ENCODE measurements around the gene GASK1A.
"Not testable (repeated sequence)": the region's sequence is repeated elsewhere in the genome, so short reads cannot be mapped to it uniquely, and the experiment has no call there.

Gene GASK1A

DNA sequence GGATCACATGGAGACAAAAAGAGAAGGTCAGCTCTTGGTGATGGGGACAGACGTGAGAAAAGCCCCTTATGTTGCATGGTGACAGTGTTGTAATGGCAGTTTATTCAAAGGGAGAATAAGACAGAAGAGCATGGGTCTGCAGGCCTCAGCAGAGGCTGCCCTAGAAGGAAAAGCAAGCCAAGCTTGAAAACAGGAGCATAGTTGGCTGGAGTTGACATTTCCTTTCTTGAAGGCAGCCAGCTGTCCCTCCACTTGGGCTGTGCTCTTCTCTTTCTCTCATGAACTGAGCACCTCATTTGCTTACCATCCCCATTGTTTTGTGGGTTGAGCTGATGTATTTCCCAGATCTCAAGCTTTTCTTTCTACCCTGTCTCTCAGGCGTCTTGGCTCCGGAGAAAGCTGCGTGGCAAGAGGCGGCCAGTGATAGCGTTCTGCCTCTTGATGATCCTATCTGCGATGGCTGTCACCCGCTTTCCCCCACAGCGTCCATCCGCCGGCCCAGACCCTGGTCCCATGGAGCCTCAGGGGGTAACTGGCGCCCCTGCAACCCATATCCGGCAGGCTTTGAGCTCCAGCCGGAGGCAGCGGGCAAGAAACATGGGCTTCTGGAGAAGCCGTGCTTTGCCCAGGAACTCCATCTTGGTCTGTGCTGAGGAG is 52.9 kb downstream of the GASK1A start:
- DNase-seq (ENCODE audit: low spot score), result no peak

DNA sequence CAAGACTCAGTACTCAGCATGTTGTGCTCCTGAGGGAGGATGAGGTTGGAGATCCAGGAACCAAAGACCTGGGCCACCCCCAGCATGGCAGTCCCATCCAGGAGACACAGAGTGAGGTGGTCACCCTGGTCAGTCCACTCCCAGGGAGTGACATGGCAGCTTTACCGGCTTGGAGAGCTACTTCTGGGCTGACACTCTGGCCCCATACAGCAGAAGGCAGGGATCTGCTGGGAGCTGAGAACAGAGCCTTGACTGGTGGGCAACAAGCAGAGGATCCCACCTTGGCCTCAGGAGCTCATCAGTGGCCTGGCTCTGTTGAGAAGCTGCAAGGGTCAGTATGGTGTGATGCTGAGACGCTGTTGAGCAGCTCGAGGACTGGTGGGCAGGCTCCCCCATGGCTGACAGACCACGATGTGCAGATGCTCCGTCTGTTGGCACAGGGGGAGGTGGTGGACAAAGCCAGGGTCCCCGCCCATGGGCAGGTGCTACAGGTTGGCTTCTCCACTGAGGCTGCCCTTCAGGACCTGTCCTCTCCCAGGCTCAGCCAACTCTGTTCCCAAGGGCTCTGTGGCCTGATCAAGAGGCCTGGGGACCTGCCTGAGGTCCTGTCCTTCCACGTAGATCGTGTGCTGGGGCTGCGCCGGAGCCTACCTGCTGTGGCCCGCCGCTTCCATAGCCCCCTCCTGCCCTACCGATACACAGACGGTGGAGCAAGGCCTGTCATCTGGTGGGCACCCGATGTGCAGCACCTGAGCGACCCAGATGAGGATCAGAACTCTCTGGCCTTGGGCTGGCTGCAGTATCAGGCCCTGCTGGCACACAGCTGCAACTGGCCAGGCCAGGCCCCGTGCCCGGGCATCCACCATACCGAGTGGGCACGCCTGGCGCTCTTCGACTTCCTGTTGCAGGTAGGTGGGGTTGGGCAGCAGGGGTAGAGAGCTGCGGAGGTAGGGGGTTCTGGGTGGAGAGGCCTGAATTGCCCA is 53.8 kb downstream of the GASK1A start:
- no peak for DNase-seq (ENCODE audit: low spot score)

DNA sequence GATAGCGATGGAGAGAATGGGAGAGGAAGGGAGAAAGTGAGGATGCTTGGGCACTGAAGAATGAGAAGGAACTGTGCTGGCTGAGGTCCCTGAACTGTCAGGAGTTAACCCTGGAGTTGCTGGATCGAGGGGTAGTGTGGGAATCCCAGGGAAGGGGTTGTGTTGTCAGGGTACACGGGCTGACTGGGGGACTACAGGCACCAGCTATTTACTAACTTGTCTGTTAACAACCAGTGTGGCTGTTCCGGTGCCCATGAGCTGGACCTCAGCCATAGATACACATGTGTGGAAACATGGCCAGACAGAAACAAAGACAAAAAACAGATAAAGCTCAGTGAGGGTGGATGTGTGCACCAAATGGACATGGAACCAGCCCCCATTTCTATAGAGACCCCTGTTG is 55.1 kb downstream of the GASK1A start:
- no peak for DNase-seq (ENCODE audit: low spot score)

- no peak for DNase-seq (ENCODE audit: low spot score)
Observed at GRCh38 chr3:43034911-43035310, 55.8 kb downstream of the GASK1A start.

- no peak for DNase-seq (ENCODE audit: low spot score)
Observed at GRCh38 chr3:43035801-43036365, 56.8 kb downstream of the GASK1A start.

DNA sequence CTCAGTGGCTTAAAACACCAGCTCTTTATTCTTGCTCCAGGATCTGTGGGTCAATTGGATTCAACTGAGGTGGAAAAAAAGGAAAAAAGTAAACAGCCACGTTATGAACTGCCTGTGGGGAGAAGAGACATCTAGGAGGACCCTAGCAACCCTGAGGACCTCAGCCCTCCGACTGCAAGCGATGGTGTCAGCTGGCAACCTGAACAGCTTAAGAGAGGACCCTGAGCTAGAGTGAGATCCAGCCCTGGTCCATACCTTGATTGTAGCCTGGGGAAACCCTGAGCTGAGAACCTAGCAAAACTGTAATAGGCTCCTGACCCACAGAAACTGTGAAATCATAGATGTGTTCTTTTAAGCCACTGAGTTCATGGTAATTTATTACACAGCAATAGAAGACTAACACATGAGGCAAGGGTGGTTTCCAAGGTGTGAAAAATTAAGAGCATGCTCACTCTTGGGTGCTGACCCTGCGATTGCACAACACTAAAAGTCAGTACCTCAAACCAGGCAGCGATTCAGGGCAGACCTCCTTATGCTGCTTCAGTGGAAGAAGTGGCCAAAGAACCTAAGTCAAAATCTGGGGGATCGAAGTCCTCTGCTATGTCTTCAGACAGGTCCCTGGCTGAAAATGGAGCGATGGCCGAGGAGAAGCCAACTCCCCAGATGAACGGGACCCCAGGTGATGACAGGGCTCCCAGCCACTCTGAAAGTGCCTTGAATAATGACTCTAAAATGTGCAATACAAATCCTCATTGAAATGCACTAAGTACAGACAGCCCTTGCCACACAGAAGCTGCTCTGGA is 57.7 kb downstream of the GASK1A start:
- no peak for DNase-seq (ENCODE audit: low spot score)

- no peak for DNase-seq (ENCODE audit: low spot score)
Observed at GRCh38 chr3:43038010-43038409, 58.9 kb downstream of the GASK1A start.

DNA sequence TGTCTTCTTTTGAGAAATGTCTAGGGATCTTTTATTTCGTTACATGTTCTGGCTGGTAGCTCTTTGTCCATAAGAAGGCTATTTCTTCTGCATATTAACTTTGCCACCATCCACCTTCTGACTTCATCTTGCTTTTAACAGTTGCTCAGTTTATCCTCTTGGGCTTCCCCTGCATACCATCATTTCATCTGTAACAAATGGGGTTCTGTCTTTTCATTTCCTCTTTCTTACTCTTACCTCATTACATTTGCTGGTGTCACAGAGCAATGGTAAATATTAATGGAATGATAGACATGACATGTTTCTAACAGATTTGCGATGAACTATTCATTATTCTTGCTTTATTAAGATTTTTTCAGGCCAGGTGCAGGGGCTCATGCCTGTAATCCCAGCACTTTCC is 62.4 kb downstream of the GASK1A start:
- DNase-seq (ENCODE audit: low spot score), result no peak

GRCh38 chr3:43043071-43043766 is 64.1 kb downstream of the GASK1A start:
- no peak for DNase-seq (ENCODE audit: low spot score)

DNA sequence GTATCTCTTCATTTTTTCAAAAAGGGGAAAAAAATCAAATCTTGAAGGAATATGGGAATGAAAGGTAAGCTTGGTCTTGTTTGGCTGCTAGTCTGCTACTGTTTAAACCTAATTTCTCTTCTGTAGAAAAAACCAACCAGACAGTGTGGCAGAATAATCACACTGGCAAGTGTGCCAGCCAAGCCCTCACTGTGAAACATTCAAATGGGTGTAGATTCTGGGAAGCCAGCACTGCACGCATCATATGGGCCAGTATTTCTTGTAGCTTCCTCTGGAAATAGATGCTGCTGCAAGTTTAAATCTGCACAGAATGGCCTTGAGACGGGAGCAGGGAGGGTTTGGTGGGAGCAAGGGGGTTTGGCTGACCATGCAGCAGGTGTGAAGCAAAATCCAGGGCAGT is 64.7 kb downstream of the GASK1A start:
- DNase-seq (ENCODE audit: low spot score), result no peak

DNA sequence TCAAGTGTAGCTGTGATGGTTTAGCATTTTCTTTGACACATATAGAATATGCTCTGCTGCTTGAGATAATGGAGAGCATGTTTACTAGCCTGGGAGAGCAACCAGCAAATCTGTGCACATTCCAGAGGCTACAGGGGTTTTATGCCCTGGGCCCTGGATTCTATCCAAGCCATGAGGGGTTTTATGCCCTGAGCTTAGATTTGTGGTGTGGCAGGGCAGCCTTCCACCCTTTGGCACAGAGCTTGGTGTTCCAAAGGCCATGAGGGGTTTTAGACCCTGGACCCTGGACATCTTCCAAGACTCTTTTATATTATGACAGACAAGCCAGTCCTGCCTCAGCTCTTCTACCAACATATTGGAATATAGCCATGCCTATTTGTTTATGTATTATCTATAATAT is 66.0 kb downstream of the GASK1A start:
- DNase-seq (ENCODE audit: low spot score), result not testable (repeated sequence)

DNA sequence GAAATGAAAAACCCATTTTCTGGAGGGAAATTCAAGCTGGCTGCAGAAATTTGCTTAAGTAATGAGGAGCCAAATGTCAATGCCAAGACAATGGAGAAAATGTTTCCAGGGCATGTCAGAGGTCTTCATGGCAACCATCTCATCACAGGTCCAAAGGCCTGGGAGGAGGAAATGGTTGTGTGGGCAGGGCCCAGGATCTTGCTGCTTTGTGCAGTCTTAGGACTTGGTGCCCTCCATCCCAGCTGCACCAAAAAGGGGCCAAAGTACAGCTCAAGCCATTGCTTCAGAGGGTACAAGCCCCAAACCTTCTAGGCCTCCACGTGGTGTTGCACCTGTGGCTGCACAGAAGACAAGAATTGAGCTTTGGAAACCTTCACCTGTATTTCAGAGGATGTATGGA is 67.5 kb downstream of the GASK1A start:
- DNase-seq (ENCODE audit: low spot score), result no peak

DNA sequence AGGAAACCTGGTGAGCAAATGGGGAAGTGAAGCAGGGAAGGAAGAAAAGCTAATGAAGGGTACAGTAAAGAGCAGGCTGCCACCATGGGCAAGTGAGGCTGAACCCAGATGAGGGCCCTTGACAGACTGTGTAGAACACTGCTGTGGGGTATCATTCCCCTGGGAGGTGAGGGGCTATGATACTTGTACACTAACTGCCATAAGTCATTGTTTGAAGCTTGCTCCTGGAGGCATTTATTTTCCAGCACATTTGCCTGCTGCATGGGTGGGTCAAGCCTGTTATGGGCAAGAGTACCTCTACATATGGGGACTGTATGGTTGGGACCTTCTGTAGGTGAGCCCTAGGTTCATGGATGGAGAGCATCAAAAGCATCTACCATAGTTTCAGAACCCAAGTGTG is 69.4 kb downstream of the GASK1A start:
- DNase-seq (ENCODE audit: low spot score), result no peak

DNA sequence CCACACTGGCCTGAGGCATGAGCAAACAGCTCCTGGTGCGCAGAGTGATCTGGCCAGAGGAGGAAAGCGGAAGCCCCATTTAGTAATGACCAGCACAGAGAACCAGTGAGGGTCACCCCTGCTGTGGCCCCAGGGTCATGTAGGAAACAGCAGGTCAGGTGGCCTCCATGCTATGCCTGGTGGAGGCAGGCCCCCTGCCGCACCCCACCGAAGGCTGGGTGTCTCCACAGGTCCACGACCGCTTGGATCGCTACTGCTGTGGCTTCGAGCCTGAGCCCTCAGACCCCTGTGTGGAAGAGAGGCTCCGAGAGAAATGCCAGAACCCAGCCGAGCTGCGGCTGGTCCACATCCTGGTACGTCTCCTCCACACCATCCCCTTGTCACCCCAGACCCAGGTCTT is 74.2 kb downstream of the GASK1A start:
- no peak for DNase-seq (ENCODE audit: low spot score)

GRCh38 chr3:43054754-43055153 is 75.6 kb downstream of the GASK1A start:
- DNase-seq (ENCODE audit: low spot score), result no peak

DNA sequence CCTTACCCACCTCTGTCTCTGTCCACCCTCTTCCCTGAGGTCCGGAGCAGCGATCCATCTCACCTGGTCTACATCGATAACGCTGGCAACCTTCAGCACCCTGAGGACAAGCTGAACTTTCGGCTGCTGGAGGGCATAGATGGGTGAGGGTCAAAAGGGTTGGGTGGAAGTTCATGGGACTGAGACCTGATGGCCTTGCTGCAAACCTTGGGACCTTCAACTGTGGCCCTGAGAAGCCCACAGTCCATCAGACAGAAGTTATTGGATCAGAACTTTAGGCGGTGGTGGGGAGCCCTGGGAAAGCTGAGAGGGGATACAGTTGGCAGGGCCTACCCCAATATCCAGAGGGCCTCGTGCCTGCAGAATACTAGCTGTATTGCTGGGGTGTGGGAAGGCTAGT is 76.3 kb downstream of the GASK1A start:
- no peak for DNase-seq (ENCODE audit: low spot score)

DNA sequence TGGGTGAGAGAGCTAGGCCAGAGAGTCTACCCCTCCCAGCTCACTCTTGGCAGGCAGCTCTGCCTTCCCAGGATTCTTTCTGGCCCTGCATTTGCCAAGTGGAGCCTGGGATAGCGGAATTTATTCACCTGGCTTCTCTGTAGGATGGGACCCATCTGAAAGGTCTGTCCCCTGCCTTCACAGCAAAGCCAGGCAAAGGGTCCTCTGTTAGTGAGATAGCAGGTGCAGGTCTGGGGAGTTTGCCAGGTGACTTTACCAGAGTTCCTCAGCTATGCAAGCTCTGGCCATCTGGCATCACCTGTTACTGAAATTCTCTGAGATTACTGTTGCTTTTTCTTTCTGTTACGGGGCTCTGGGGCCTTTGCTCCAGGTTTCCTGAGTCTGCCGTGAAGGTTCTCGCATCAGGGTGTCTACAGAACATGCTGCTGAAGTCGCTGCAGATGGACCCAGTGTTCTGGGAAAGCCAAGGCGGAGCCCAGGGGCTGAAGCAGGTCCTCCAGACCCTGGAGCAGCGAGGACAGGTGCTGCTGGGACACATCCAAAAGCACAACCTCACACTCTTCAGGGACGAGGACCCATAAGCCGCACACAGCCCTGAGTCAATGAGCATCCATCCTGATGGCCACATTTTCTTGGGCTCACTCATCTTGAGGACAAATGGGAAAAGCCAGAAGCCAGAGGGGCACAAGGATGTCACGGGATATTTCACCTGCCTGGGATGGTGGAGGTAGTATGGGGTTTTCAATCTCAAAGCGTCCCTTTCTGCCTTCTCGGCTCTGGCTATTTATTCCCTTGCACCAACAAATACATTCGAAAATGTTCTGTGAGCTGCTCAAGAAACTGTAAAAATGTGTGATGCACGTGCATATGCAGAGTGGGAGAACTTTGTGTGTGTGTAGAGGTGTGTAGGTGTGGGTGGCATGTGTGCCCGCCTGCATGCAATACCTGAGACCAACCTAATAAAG is 77.0 kb downstream of the GASK1A start:
- DNase-seq (ENCODE audit: low spot score), result no peak

DNA sequence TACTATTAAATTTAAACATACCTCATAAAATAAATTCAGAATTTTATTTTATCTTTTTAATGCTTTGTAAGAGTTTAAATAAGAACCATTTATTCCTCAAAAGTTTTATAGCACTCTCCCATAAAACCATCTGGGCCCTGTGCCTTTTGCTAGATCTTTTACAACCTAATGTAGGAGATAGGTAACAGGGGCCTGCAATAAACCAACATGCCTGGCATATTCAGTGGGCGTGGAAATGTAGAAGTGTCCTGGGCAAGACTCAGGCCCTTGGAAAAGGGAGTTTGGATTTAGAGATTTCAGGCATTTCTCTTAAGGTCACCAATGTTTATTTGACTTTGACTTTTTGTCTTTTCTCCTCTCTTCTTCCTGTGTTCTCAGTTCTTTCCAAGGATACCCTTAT is 80.3 kb downstream of the GASK1A start:
- DNase-seq (ENCODE audit: low spot score), result no peak

GRCh38 chr3:43061101-43061895 is 82.2 kb downstream of the GASK1A start:
- no peak for DNase-seq (ENCODE audit: low spot score)

All from AG08396 (cell line).